Right renal pelvis (tissue), 4 donors: ENCODE results near the gene NUDT4. TPM values are rescaled to one million over a fixed set of nuclear protein-coding genes. Genes with fewer than 3 reads are reported as not detected.
"Not testable (repeated sequence)": the region's sequence is repeated elsewhere in the genome, so short reads cannot be mapped to it uniquely, and the experiment has no call there.

Experiments used
- DNase-seq, 4 donors: peaks; one replicate each; pipeline ENCODE4 v3.0.0-alpha.2; 2013; ENCODE audit warnings: low read depth in 4 of 4, low spot score in 3 of 4, missing footprints in 1 of 4
- polyA plus RNA-seq, 4 donors: library from polyadenylated mRNA; unstranded; fragments of 120-200 nt; gene quantifications; one replicate each; pipeline ENCODE4 v1.2.1, GENCODE V29; 2013; ENCODE audit not compliant: insufficient read length in 4 of 4

NUDT4 gene
- polyA plus RNA-seq, 4 donors: 118 to 170 (median 155) TPM

DNA sequence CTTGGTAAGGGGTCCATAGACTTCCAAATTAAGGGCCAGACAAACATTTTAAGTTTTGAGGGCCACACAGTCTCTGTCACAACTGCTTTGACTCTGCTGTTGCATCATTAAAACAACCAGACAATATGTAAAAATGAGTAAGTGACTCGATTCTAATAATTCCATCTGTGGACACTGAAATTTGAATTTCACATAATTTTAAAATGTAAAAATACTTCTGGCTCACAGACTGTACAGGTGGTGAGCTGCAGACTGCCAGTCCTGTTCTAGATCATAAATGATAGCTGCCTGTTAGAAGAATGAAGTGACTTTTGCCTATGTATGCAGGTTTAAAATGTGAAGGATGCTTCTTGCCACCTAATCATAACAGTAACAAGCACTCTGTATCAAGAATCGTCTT lies 15.7 kb downstream of the NUDT4 start:
- no peak for DNase-seq

DNA sequence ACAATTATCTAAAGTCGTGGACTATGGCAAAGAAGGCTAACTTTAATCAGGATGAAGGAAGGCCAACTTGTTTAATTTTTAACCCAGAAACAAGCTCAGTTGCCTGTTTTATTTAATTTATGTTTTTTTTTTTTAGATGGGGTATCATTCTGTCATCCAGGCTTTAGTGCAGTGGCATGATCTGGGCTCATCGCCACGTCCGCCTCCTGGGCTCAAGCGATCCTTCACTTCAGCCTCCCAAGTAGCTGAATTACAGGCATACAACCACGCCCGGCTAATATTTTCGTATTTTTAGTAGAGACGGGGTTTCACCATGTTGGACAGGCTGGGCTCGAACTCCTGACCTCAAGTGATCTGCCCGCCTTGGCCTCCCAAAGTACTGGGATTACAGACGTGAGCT lies 19.7 kb downstream of the NUDT4 start:
- DNase-seq: no peak

DNA sequence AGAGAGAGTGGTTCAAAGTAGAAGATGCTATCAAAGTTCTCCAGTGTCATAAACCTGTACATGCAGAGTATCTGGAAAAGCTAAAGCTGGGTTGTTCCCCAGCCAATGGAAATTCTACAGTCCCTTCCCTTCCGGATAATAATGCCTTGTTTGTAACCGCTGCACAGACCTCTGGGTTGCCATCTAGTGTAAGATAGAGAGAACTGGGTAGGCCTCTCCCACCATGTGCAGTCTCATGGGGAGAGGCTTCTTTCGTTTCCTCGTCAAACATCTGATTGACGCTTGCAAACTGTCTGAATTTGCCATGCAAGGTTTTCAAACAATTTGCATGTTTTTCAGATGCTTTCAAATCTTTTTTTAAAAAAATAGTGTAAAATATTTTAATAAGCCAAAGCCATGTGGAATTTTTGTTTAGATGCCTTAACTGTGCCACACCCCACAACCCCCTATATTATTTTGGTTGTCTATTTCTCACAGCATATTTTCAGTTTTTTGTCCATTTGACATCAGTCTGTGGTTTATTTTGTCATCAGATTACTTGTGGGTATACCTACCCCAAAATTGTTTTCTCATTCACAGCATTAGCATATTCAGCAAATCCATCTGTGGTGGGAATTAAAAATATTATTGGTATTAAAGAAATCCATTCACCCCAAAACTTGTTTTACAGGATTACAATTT lies 21.6 kb downstream of the NUDT4 start:
- DNase-seq: not testable (repeated sequence)

DNA sequence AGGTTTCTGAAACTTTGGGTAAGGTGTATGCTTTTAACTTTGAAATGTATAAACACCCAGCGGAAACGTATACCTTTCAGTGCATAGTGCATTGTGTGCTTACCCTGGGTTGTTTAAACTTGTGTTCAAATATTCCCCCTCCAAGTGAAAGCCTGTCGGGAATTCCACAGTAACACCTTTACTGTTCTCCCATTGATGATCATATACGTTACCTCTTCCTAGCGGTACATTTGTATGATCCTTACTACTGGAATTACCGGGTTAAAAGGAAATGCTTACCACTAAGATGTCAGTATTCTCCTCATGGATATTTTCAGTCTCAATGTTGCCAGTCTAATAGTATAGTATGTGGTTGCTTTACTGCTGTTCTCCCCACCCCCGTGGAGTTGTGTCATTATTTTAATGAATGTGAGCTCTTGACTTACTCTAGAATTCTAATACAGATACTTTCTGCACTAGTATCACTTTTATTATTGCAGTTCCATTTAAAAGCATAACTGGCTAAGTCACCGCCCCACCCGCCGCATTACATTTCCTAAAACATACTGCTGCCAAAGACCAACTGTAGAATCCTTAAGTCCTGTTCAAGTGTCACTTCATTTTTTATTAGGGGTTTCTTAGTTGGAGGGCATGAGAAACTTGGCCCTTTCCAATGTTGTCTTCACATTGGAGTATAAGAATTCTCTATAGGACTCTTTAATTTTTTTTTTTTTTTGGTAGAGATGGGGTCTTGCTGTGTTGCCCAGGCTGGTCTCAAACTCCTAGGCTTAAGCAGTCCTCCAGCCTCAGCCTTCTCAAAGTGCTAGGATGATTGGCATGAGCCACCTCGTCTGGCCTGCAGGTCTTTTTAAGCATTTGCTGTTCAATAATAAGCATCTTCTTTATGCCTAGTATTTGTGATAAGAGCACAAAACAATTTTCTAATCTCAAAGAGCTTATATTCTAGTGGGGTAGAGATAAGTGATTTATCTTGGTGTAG lies 24.9 kb downstream of the NUDT4 start:
- no peak for DNase-seq

DNA sequence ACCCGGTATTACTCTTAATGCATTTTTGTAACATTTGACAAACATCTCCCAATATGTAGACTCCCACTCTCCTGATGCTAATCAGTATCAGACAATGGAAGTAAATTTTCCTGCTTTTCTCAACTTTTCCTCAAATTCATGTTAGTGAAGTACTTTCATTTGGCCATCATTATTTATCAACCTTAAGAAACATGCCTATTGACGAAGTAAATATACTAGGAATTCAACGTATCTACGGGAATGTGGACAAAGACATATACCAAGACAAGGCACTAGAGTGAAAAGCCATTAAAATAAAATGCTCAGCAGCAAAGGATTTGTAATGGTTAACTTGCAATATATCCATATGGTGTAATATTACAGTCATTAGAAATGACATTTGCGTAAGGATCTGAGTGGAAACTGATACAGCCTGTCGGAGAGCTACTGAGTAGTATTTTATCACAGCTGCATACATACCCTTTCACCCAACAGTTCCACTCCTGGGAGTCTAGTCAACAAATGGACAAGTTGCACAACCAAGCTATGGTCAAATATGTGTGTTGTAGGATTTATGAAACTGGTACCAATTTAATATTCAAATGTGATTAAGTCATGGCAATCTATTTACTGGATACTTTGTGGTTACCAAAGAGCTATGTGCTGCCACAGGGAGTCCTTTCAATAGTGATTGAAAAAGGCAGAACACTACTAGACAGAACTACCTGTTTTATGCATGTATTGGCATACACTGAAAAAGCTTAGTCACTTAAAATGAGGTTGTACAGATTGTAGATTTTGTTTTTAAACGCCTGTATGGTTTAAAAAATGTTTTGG lies 26.5 kb downstream of the NUDT4 start:
- DNase-seq: no peak

DNA sequence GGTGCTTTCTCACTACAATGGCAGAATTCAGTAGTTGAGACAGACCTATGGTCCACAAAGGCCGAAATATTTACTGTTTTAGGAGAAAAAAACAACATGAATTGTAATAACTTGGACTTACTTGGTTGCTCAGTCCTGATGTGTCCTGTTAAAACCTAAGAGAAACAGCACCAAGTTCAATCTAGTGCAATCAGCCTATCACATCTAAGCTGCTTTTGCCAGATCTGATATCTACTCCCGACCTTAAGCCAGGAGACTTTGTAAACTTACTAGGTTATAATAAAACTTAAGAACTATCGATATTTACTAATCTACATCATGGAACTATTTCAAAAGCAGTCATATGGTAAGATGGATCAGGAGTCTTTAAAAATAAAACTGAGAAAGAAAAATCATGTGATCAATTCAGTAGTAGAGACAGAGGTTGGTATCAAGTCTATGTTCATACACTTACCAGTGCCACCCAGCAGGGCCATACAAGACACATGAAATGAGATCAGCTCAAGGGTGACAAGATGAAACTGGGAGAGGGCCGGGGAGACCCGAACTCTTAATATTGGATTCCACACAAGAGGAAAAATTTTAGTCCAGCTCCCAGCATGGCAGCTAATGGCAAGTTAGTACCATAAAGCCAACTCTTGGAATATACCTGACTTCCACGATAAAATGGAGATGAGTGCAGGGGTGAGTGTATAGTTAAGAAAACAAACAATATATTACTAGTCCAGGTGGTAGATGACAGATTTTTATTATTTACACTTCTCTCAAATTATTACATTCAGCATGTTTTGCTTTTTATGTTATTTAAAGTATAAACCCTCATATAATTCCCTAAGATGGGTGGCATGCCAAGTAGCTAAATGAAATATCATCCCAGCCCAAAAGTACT lies 27.5 kb downstream of the NUDT4 start:
- DNase-seq: no peak

DNA sequence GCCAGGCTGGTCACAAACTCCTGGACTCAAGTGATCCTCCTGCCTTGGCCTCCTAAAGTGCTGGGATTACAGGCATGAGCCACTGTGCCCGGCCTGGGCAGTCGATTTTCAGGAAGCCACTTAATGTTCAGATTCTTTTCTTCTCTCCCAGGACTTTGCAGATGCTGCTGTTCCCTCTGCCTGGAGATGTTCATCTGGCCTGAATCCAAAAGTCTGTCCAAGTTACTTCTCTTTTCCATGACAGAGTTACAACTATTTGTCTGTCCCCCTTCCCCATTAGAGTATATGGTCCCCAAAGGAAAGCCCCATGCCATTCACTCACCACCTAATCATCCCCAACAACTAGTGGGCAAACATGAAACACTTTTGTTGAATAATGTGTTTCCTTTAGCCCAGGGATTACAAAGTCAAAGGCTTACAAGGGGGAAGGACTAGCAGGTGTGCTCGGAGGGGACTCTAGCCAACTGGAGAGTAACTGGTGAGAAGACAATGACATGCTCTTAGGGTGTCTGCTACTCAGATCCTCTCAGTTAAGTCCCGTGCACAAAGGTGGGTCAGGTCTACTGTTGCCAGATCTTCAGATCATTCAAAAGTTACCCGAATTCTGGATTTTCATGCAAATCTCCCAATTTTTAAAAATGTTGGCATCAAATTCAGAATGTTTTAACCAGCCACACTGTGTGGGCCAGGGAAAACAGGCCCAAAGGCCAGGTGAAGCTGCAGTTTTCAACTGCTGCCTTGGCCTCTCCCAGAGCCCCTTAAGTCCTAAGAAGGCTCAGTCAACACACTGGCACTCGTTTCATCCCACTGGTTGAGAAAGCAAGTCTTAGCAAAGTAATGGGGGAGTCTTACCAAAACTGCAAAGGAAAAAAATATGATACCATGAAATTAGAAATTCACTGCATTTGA lies 29.6 kb downstream of the NUDT4 start:
- DNase-seq: no peak

DNA sequence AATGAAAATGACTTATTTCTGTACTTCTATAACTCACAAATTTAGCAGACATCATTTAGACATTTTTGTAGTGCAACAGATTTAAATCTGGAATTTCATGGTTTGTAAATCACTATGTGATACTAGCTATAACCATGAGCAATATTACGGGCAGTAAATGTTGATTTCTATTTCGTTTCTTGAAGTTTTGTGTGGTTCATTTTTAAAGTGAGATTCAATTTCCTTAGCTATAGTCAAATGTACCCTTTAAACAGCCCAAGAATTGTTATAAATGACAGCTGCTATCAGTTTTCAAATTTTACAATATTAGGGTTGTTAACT lies 30.2 kb downstream of the NUDT4 start:
- no peak for DNase-seq

DNA sequence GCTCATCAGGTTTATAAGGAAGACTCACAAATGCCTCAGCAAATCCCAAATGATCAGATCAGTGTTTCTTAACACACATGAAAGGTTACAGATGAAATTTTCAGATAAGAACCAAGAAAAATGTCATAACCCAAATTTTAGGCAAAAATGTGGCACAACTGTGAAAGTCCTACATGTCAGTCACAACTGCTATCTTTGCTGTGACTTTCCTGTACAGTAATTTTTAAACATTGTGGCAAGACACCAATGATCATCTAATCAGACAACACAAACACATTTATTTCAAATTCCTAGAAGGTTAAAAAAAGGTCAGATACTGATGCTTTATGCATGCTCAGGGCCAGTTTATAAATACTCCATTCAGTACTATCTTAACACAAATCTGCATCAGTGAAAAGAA lies 31.1 kb downstream of the NUDT4 start:
- no peak for DNase-seq

DNA sequence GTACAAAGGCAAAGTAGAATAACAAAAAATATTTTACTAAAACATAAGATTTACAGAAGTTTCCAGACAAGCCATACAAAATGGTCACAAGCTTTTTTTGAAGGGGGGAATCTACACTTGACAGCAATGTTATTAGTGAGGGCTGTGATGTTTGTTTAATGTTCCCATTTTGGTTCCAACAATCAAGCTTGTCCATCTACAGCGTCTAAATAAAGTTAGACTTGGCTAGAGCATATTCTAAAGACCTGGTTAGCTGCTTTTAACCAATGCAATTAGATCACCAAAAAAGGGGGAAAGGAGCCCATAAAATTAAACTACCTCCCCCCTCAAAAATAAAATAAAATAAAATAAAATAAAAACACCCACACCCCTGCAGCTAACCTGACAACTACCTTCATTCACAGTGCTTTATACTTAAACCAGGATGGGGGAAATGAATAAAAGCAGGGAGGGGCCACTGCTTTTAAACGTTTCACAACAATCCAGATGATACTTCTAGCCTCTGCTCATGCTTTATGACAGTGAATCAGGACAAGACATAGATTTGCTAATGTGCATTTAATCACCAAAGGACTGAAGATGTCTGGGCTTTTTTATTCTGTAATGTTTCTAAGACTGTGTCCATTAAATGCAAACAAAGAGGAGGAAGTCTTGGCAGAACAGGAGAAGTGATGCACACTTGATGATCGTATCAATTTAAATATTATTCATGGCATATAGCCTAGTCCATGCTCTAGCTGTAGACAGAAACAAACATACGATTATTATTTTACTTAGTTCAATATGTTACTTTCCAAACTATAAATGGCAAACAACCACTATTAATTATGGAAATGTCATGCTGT lies 31.8 kb downstream of the NUDT4 start:
- not testable (repeated sequence) for DNase-seq

DNA sequence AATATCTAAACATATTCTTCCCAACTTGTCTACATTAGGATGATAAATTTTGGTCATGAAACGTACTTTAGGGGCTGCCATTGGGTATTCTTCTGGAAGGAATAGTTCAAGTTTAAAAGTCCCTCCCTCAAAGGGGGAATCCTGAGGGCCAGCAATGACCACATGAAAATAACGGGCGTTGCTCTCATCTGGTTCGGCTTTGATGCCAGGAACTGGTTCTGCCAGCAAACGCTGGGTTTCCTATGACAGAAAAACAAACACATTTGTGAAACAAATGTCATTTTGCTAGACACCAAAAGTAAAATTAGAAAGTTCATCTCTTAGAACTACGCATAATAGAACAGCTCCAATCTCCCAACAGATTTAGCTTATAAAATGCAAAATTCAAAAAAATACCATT lies 33.3 kb downstream of the NUDT4 start:
- DNase-seq: not testable (repeated sequence)

DNA sequence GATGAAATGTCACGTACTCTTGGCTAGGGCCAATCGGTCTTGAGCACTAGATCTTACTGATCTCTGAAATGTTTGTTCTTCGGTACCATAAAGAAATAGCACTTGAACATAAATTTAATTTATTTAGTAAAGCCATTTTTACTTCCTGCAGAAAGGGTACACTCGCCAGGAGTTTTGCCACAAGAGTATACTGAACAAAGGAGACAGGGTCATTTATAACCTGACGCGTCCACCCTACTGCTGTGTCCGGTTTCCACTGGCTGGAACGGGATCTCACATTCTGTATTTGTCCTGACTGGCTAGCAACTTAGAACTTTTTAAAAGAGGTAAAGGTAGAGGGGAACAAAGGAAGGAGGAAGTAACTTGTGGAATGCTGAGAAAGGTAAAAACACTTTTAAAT lies 34.7 kb downstream of the NUDT4 start:
- not testable (repeated sequence) for DNase-seq

DNA sequence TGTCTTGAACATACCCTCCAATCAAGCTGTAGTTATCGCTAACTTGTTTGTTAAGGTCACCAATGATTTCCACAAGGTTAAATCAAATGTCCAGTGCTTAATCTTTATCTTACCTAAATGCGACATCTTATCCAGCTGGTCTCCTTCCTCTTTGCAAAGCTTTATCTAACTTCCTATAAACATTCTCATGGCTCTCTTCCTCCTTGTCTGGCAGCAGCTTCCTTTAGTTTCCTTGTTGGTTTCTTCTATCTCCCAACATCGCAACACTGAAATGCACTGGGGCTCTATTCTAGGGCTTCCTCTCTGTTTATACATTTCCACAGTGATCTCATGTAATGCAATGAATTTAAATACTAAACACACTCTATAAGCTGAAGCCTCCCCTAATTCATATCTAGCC lies 35.3 kb downstream of the NUDT4 start:
- no peak for DNase-seq

DNA sequence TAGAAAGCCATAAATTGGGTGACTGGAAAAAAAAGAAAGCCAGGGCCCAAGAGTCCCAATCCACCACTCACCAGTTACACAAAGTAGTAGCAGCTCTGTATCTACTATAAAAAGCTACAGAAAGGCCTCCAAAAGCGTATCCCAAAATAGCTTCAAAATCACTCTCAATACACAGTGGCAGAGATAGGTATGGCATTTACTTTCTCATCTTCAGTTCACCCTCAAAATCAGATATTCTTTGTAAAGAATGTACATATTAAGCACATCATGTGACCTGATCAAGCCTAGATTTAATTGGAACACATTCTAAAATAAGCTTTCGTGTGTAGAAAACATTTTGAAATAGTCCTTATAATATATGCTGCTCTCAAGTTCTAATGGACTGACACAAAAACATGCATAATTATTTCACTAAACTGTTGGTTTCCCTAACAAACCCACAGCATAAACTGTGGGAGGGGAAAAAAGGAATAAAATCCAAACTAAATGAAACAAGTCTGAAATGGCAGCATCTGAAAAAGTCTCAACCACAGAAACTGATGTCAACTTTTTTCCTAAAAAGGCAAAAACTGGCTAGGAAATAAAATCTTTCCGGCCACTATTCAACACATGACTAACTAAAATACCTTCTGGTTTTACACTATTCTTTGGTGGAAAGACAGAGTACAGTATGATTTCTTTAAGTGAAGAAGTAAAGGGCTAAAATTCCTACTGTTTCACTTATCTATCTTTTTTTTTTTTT lies 38.2 kb downstream of the NUDT4 start:
- DNase-seq: no peak

DNA sequence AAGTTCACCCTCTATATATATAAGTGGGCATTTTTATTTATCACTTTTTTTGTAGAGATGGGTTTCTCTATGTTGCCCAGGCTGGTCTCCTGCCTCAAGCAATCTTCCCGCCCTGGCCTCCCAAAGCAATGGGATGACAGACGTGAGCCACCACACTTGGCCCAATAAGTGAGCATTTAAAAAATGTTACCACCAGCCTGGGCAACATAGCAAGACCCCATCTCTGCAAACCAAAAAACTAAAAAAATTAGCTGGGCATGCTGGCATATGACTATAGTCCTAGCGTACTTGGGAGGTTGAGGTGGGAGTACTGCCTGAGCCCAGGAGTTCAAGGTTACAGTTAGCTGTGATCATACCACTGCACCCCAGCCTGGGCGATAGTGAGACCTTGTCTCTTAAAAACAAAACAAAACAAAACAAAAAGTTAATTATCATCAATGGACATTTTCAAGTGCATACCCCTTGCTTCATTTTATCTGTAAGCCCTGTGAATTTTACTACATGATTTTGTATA lies 40.3 kb downstream of the NUDT4 start:
- DNase-seq: no peak

DNA sequence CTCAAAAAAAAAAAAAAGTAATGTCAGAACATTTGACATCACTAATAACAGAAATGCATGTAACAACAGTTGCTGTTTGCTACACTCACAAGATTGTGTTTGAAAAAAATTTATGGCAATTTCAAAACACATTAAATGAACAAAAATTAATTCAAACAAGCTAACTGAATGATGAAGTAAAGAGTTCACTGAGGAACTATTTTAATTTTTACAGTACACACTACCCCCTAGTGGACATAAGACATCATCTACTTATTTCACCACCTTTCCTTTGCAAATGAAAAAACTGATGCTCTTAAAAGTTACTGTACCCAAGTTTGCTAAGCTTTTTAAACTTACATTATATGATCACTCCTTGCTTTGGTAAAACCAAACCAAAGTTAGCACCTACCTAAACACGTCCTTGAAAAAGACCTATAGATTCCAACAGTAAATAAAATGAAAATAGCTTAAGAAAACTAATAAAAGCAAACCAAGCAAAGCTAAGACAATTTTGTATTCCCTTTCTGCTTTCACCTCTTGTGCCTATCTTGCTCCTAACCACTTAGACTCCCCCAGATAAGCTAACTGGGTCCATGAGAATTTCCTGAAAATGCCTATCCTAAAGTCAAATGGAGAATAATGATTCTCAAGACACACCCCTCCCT lies 41.8 kb downstream of the NUDT4 start:
- DNase-seq: peak in 1 of 4 donors; percentile 27

DNA sequence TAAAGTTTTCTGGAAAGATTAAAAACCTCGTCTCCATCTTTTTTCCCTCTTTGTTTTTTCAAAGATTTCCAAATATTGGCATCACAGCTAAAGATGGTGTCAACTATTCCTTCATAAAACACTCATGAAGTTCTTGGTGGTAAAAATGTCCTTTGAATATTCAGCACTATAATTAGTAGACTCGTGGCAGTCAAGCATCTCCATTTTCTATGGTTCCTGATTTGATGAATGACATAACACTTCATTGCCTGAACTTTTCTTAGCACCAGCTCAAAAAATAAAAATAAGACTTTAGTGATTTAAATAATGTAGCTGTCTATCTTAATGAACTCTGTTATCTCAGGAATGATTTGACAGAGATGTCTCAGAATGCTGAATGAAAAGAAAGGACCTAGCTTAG lies 44.3 kb downstream of the NUDT4 start:
- DNase-seq: no peak
